Amniotic stem cell (primary cell): ENCODE results near the gene FLT3.
"Not testable (repeated sequence)": the region's sequence is repeated elsewhere in the genome, so short reads cannot be mapped to it uniquely, and the experiment has no call there.

ENCODE experiments used
- DNase-seq: peaks from one replicate; lab custom pipeline; 2025; lab: John Stamatoyannopoulos, UW

FLT3 gene

GRCh38 chr13:28044608-28045007 is 55.8 kb downstream of the FLT3 start:
- DNase-seq, result no peak

DNA sequence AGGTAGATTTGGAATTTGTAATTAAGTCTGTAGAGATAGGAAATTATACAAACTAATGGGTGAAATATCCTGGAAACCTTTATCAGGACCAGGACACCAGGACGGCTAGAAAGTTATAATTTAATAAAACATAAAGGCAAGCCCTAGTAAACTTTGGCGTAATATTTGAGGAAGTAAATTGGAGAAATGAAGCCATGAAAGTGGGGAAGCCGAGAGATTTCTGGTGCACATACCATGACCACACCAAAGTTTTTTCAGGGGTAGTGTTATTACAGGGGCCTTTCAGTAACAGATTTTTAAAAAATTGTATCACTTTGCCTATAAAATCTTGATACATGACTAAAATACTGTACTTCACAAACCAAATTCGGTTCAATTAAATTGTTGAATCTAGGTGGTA is 57.2 kb downstream of the FLT3 start:
- no peak for DNase-seq

DNA sequence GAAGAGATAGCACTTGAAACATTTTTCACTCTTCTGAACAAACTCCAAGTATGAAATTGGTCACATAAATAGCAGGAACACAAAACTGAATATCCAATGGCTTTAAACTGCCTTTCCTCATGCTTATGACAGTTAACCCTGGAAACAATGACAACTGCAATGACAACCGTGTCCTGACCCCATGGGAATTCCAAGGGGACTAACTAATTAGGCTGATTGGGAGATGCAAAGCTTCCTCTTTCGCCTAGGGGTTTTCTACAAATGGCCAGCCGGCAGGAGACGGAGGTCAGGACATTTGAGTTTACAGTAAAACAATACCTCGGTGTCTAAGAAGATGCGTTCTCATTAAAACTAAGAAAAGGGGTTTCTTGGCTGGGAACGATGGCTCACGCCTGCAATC is 58.9 kb downstream of the FLT3 start:
- no peak for DNase-seq

- DNase-seq, result no peak
Observed at GRCh38 chr13:28041031-28041461, 59.3 kb downstream of the FLT3 start.

DNA sequence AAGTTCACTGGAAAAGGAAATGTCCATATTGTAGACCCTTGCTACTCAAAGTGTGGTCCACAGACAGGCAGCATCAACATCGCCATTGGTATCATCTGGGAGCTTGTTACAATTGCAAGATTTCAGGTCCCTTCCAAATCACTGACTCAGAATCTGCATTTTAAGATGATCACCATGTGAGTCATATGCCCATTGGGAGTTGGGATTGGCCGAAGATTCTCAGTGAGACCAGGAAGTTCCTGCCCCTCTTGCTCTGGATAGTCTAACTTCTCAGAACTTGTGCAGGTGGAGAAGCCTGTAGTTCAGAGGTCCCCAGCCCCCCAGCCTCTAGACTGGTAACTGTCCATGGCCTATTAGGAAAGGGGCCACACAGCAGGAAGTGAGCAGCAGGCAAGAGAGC is 63.0 kb downstream of the FLT3 start:
- DNase-seq, result no peak

- DNase-seq, result no peak
Observed at GRCh38 chr13:28035146-28035782, 65.1 kb downstream of the FLT3 start.

GRCh38 chr13:28033894-28034655 is 66.3 kb downstream of the FLT3 start:
- no peak for DNase-seq

GRCh38 chr13:28032438-28032837 is 67.9 kb downstream of the FLT3 start:
- DNase-seq, result not testable (repeated sequence)

DNA sequence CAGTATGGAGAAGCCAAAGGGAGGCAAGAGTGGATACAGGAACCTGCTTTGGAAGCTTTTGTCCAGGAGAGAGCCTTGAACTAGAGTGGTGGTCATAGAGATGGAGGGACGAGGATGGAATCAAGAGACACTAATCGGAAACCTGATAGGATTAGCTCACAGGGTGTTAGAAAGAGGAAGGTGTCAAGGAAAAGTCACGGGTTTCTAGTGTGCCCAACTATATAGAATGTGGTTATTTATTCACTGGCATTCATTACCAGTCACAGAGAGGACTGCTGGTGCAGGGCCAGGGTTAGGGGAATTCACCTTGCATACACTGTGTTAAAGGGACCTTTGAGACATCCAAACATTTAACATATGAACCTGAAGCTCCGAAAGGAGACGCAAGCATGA is 68.5 kb downstream of the FLT3 start:
- DNase-seq, result no peak

- no peak for DNase-seq
Observed at GRCh38 chr13:28031220-28031895, 69.0 kb downstream of the FLT3 start.

GRCh38 chr13:28027607-28028364 is 72.6 kb downstream of the FLT3 start:
- no peak for DNase-seq

DNA sequence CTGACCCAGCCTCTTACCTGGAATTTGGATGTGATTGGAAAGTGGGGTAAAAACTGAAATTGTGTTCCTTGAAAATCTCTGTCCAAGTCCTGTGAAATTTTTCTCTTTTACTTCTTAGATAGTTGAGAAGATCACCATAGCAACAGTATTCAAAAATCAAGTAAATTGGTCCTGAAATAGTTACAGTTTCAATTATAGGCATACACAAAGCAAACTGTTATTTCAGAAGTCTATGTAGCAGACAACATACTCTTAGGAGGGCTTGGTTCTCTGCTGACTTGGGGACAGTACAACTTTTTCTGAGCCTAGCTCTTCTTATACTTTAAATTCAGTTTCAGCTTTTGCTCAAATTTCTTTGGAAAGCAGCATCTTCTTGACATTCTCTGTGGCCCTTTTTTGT is 73.3 kb downstream of the FLT3 start:
- DNase-seq, result no peak

DNA sequence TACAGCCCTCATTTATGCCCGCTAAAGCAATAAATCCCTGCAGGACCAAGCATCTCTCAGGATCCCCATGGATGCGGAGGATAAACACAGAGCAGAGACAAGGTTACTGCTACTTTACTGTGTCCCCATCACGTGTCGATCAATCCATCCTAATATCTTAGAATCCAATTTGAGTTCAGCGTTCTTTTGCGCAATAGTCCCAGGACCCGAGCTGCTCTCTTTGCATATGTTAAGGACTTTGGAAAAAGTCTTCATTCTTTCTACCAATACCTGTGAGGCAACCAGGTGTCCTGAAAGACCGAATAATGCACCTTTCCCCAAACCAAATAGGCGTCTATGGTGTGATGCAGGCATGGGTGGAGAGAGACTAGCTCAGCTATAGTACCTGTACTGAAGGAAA is 73.9 kb downstream of the FLT3 start:
- DNase-seq, result no peak

DNA sequence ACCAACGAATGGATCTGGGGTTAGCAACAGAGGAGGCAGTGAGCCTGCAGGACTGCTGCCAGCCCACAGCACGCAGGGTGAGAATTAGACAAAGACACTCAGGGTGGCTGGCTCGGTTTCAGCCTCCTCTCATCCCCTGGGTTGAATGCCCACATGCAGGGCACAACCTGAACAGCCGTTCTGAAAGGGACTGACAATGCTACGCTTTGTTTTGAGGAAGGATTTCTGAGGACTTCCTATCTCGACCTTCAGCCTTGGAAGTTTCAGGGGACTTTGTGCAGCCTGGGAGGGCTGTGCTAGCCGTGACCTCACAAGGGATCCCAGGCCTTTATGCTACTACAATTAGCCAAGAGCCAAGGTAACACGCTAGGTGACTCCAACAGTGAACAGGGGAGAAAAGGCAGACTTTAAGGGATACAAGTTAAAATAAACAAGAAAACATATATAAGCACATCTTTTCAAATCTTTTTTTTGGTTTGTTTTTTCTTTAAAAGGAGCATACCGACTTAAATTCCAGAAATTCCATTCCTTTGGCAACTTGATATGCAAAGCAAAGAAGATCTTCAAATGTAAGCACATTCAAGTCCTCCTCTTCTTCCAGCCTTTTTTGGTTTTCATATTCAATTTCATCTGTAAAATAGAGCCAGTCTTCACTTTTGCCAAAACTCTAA is 77.4 kb downstream of the FLT3 start:
- DNase-seq, result no peak

DNA sequence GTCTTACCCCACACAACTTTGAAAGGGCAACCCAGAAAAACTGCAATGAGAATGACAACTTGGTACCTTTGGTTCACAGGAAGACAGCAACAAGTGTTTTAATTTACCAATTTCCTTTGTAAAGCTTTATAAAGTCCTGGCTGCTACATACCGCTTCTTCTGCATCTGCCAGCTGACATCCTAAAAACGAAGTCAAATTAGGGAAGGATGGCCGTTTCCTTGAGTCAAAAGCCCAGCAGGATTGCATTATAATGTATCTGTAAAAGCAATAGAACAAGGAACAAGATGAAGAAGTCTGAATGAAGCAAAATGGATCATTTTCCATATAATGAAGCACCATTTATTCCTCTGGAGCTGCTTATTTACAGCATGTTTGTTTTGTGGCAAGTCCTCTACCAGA is 86.1 kb downstream of the FLT3 start:
- DNase-seq, result no peak

DNA sequence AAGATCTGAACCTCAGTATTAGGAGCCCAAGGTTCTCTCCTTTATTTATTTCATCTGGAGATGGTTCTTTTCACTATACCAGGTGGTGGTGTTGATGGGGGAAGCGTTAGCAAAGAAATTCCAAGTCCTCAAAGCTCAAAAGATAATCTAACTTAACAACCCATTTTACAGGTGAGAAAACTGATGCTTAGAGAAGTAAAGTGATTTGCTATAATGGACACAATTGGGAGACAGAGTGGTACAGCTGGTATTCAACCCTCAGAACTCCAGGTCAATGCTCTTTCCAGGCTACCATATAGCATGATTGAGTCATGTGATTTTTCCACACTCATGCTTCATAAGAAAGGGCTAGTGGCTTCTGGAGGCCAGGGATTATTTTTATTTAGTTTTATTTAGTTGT is 86.9 kb downstream of the FLT3 start:
- DNase-seq, result no peak

GRCh38 chr13:28012896-28013295 is 87.5 kb downstream of the FLT3 start:
- DNase-seq, result no peak

- DNase-seq, result no peak
Observed at GRCh38 chr13:28012383-28012782, 88.0 kb downstream of the FLT3 start.

- no peak for DNase-seq
Observed at GRCh38 chr13:28010046-28010445, 90.3 kb downstream of the FLT3 start.

GRCh38 chr13:28005016-28005415 is 95.4 kb downstream of the FLT3 start:
- not testable (repeated sequence) for DNase-seq

GRCh38 chr13:28002886-28003698 is 97.3 kb downstream of the FLT3 start:
- no peak for DNase-seq
